ENCODE measurements around the gene EBP. TPM values are rescaled to one million over a fixed set of nuclear protein-coding genes. Genes with fewer than 3 reads are reported as not detected.

Gene EBP
- total and polyA plus RNA-seq, 9 of the 15 experiments (the other 6 are each of a cell fraction or from before 2014, with no cell fraction given) = 228 to 987 (median 274) TPM

DNA sequence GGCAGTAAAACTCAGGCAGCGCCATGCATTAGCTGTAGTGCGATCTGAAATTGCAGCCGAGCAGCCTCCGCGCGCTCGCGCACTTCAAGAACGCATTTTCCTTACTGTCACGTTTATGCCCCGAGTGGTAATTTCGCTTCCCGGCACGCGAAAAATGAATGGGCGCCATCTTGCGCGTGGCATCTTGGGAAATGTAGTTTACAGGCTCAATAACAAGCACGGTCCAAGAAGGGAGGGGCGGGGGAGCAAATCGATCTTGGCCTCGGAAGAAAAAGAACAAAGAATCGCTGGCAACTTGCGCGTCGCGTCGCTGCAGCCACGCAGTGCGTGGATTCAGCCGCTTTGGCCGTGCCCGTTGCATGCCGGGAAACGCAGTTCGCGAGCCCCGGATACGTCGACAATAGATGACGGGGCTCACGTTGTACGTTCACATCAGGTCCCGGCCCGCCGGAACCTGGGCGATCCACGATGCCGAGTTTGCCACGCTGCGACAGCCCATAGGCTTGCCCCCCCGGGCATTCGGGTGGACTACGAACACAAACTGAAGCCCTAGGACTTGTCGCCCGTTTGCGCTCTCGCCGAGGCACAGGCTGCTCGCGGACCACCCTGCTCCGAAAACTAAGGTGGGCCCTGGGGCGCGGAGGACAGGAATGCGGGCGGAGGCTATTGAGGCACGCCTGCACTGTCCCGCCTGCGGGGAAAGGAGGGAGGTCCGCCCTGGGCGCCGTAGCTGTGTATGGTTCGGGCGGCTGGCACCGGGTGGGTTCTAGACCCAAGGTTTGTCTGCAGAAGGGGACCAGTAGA is 45.6 kb upstream of the EBP start, which contains the start of gene FTSJ1 (continued):
- TF ChIP-seq, protein P1, sequence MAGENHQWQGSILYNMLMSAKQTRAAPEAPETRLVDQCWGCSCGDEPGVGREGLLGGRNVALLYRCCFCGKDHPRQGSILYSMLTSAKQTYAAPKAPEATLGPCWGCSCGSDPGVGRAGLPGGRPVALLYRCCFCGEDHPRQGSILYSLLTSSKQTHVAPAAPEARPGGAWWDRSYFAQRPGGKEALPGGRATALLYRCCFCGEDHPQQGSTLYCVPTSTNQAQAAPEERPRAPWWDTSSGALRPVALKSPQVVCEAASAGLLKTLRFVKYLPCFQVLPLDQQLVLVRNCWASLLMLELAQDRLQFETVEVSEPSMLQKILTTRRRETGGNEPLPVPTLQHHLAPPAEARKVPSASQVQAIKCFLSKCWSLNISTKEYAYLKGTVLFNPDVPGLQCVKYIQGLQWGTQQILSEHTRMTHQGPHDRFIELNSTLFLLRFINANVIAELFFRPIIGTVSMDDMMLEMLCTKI (IDR thresholded peaks at IDR 0.05; ENCODE audit: partially characterized antibody) = no peak
- TF ChIP-seq ADNP (tag; IDR thresholded peaks at IDR 0.05) (no peak), HOXB6 (CRISPR knock-in tag; IDR thresholded peaks at IDR 0.05; ENCODE audit: borderline replicate concordance) (no peak), STAG1 (CRISPR knock-in tag; IDR thresholded peaks at IDR 0.05; ENCODE audit: borderline replicate concordance) (no peak)

DNA sequence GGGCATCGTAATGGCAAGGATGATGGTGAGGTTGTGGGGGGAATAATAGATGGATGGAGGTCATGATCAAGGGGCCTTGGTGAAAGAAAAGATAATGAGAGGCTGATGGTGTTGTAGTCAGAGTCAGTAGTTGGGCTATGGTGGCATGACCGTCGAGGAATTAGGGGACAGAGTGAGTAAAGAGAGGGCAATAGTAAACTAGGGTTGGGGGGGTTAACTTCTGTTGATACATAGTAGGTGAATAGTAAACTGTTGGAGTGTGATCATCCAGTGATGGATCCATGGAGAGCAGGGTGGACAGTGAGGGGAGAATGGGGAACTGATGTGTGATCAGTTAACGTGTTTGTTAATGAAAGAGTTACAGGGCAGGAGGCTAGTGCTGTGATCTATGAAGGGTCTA is 44.7 kb upstream of the EBP start:
- H3K27ac ChIP-seq (ENCODE audit: extremely low read depth, low read depth, low read length) = peak overlapping the region; percentile 85; the same call in 1 of the 3 replicates
- H3K27me3 ChIP-seq (ENCODE audit: control insufficient read depth in 2 of 2, insufficient read depth in 2 of 2, low read length in 2 of 2) = no peaks in the 10 kb centered on the region
- H3K79me2 ChIP-seq (ENCODE audit: control insufficient read depth, insufficient read depth, low read length) = peaks cover 48% of the 10 kb centered on the region
- BruUV-seq (replicated peaks) = no TSS peak
- ChIA-PET CTCF (ENCODE audit: low intra/inter-chr PET ratio) (no interaction called here), POLR2A (interaction anchor here (0.6 to 1.0 kb wide), 2 partner anchors 13 to 931 kb away, joined by 3 to 4 read pairs; no protein-coding TSS in a partner anchor)
- TF ChIP-seq SPI1 (IDR thresholded peaks at IDR 0.05; ENCODE audit: borderline replicate concordance, low read depth, low read length) (peak; percentile 6; the same call in 1 of the 2 replicates), SP1 (CRISPR knock-in tag; IDR thresholded peaks at IDR 0.05) (no peak), E2F3 (CRISPR knock-in tag; IDR thresholded peaks at IDR 0.05) (no peak), PHB2 (IDR thresholded peaks at IDR 0.05; ENCODE audit: low read depth) (0 out of 2 replicates have a peak, but pooled peaks have one; percentile 26), ELF4 (CRISPR knock-in tag; IDR thresholded peaks at IDR 0.05) (no peak)
- TF ChIP-seq, protein P2, sequence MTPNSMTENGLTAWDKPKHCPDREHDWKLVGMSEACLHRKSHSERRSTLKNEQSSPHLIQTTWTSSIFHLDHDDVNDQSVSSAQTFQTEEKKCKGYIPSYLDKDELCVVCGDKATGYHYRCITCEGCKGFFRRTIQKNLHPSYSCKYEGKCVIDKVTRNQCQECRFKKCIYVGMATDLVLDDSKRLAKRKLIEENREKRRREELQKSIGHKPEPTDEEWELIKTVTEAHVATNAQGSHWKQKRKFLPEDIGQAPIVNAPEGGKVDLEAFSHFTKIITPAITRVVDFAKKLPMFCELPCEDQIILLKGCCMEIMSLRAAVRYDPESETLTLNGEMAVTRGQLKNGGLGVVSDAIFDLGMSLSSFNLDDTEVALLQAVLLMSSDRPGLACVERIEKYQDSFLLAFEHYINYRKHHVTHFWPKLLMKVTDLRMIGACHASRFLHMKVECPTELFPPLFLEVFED (CRISPR knock-in tag; conservative IDR thresholded peaks at IDR 0.05) = 0 out of 2 replicates have a peak, but pooled peaks have one; percentile 33
- peak overlapping the region; percentile 94 for H3K4me2 ChIP-seq (ENCODE audit: insufficient read depth, low read length)
- ATAC-seq (no peak), FAIRE-seq (peak; percentile 29), DNase-seq (ENCODE audit: extremely low read depth in 1 of 4, low spot score in 3 of 4) (no peak)
- intact Hi-C loops (cut with micrococcal nuclease) (no loop called here), in situ Hi-C loops (cut with MboI) (loop anchor here (25.0 kb wide), 1 partner anchor 615 kb away; no protein-coding TSS in a partner anchor)
- H3K9ac ChIP-seq (ENCODE audit: insufficient read depth in 1 of 2, low read depth in 2 of 2, low read length in 2 of 2) = peak overlapping the region; percentile 91 to 98; a peak in 3 of 4 replicates
- H3K9me1 ChIP-seq (ENCODE audit: control insufficient read depth, insufficient read depth, low read length) = peaks cover 4% of the 10 kb centered on the region
- 0% methylated on average over 4 of the region's 4 CpGs for WGBS (ENCODE audit: insufficient coverage, low coverage, missing lambda C conversion rate)
- peak overlapping the region; percentile 94 for H3K4me3 ChIP-seq
- peaks cover 7 to 24% of the 10 kb centered on the region in 2 experiments; a peak in 4 of 5 replicates for H3K4me1 ChIP-seq (replicated peaks in 1 of 2; ENCODE audit: control insufficient read depth in 2 of 2, insufficient read depth in 2 of 2, low read length in 2 of 2)
- no peaks in the 10 kb centered on the region for H3K9me3 ChIP-seq (replicated peaks; ENCODE audit: control insufficient read depth, insufficient read depth, low read depth, low read length)
- no peak overlapping the region for H2AFZ ChIP-seq (ENCODE audit: low read depth, low read length)
- peaks cover 44% of the 10 kb centered on the region; the same call in 2 of the 3 replicates for H3K36me3 ChIP-seq (ENCODE audit: control insufficient read depth, insufficient read depth, low read length)
- no peaks in the 10 kb centered on the region for H4K20me1 ChIP-seq (replicated peaks; ENCODE audit: control insufficient read depth, insufficient read depth, low read length)
